Neural progenitor cell (in vitro differentiated cells): ENCODE measurements around the gene CELA3B. TPM values are rescaled to one million over a fixed set of nuclear protein-coding genes. Genes with fewer than 3 reads are reported as not detected.
A peak's percentile ranks its signal among the peaks of the same experiment; 100 is the strongest.

Source experiments
- DNase-seq: peaks from one replicate; pipeline ENCODE4 v3.0.0-alpha.2; 2016; ENCODE audit warnings: low spot score
- H2AFZ ChIP-seq: fragments of 200-600 bp; sonication (generic); replicated peaks from 2 replicates; pipeline ENCODE4 v1.6.1; 2016; ENCODE audit warnings: antibody characterized with exemption
- H3F3A ChIP-seq: fragments of 200-600 bp; sonication (generic); 2 replicates; pipeline ENCODE4 v1.6.1; 2016; ENCODE audit warnings: antibody characterized with exemption, low read depth
- H3K27ac ChIP-seq: fragments of 200-600 bp; sonication (generic); 2 replicates; pipeline ENCODE4 v1.5.1; 2016; ENCODE audit warnings: mild to moderate bottlenecking
- H3K27me3 ChIP-seq: fragments of 200-600 bp; sonication (generic); 2 replicates; pipeline ENCODE4 v1.6.1; 2016; ENCODE audit warnings: mild to moderate bottlenecking, moderate library complexity
- H3K36me3 ChIP-seq: fragments of 200-600 bp; sonication (generic); 2 replicates; pipeline ENCODE4 v1.5.1; 2016
- H3K4me1 ChIP-seq: fragments of 200-600 bp; sonication (generic); 2 replicates; pipeline ENCODE4 v1.6.1; 2016; ENCODE audit warnings: mixed run types
- H3K4me2 ChIP-seq: fragments of 200-600 bp; sonication (generic); 2 replicates; pipeline ENCODE4 v1.6.1; 2016
- H3K4me3 ChIP-seq: fragments of 200-600 bp; sonication (generic); 2 replicates; pipeline ENCODE4 v1.5.1; 2016
- H3K79me2 ChIP-seq: fragments of 200-600 bp; sonication (generic); 2 replicates; pipeline ENCODE4 v1.6.1; 2016; ENCODE audit warnings: low read depth
- H3K9ac ChIP-seq: fragments of 200-600 bp; sonication (generic); 2 replicates; pipeline ENCODE4 v1.6.1; 2016
- H3K9me3 ChIP-seq: fragments of 200-600 bp; sonication (generic); 2 replicates; pipeline ENCODE4 v1.5.1; 2016; ENCODE audit warnings: low read depth
- H4K20me1 ChIP-seq: fragments of 200-600 bp; sonication (generic); 2 replicates; pipeline ENCODE4 v1.6.1; 2016; ENCODE audit warnings: low read depth
- H3K27ac Mint-ChIP-seq: 3 replicates; pipeline ENCODE4 v1.8.0; 2021; ENCODE audit warnings: mixed read lengths
- H3K27me3 Mint-ChIP-seq: 2 replicates; pipeline ENCODE4 v1.8.0; 2022; ENCODE audit warnings: low read depth, mild to moderate bottlenecking, inconsistent platforms, moderate library complexity, mixed read lengths; ENCODE audit not compliant: insufficient read depth
- H3K36me3 Mint-ChIP-seq: 3 replicates; pipeline ENCODE4 v1.8.0; 2021; ENCODE audit warnings: mixed read lengths
- H3K4me1 Mint-ChIP-seq: 3 replicates; pipeline ENCODE4 v1.8.0; 2021; ENCODE audit warnings: mixed read lengths
- H3K4me3 Mint-ChIP-seq: 3 replicates; pipeline ENCODE4 v1.8.0; 2021; ENCODE audit warnings: mild to moderate bottlenecking, moderate library complexity, mixed read lengths
- H3K9me3 Mint-ChIP-seq: 3 replicates; pipeline ENCODE4 v1.8.0; 2020; ENCODE audit warnings: mixed read lengths
- EZH2 ChIP-seq: fragments of 200-600 bp; sonication (generic); IDR thresholded peaks from 2 replicates; pipeline ENCODE4 v1.6.1; 2017; ENCODE audit warnings: antibody characterized with exemption, mild to moderate bottlenecking, moderate library complexity
- EZH2phosphoT487 ChIP-seq: fragments of 200-600 bp; sonication (generic); IDR thresholded peaks from 2 replicates; pipeline ENCODE4 v1.6.1; 2017; ENCODE audit warnings: antibody characterized with exemption
- total RNA-seq: library from RNA; depleted of rRNA; stranded (reverse); fragments of >200 nt; gene quantifications from 2 replicates; pipeline ENCODE4 v1.2.3, GENCODE V29; 2015; ENCODE audit warnings: low replicate concordance
- TF ChIP-seq, protein P1 (sequence below): fragments of 200-600 bp; sonication (generic); IDR thresholded peaks from 2 replicates; pipeline ENCODE4 v1.5.1; 2017; ENCODE audit warnings: antibody characterized with exemption, mild to moderate bottlenecking

CELA3B gene
- total RNA-seq, 1 donor from 2014 or later, result not detected

DNA sequence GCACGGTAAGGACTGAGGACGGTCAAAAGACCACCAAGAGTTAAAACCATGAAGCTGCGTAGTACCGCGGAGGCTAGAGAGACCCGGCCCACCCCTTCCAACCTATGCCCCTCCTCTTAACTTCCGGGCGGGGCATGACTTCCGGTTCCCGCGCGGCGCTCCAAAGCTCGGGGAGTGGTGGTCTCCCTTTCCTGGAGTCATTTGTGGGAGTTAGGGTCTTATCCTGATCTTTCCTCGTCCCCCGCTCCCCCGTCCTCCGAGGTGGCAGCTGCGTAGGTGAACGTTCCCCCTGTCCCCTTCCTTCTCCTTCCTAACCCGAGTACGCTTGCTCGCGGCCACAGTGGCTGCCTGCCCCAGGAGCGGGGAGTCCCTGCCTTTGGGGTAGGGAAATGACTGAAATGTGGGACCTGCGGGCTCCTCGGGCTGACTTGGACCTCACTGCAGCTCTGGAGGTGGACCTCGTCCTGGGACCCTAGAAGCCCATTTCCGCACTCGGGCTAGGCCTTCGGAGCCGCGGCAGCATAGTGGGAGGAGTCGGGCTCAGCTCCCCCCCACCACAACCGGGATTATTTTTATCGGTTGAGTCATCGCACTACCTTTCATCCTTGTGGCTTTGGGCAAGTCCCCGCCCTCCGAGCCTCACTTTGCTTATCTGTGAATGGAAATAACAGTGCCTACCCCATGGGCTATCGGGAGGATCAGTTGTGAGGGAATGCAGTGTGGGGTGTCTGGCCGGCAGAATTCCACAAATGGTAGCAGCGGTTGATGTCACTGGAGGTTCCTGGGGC is 48.7 kb downstream of the CELA3B start:
- Histone ChIP-seq H3F3A (peaks cover 27% of the 10 kb centered on the region), H3K9me3 (no peaks in the 10 kb centered on the region), H3K4me2 (peak overlapping the region; percentile 77), H3K9ac (peak overlapping the region; percentile 73), H3K4me1 (peaks cover 3% of the 10 kb centered on the region), H3K4me3 (peak overlapping the region; percentile 81), H3K27ac (peak overlapping the region; percentile 36), H4K20me1 (peaks cover 5% of the 10 kb centered on the region), H3K79me2 (peaks cover 22% of the 10 kb centered on the region), H3K36me3 (no peaks in the 10 kb centered on the region), H3K27me3 (no peaks in the 10 kb centered on the region), H2AFZ (peak overlapping the region; percentile 80)
- peaks cover 24% of the 10 kb centered on the region for H3K4me1 Mint-ChIP-seq
- no peaks in the 10 kb centered on the region for H3K9me3 Mint-ChIP-seq
- no peak for TF ChIP-seq EZH2phosphoT487
- TF ChIP-seq EZH2, result no peak
- TF ChIP-seq, protein P1, sequence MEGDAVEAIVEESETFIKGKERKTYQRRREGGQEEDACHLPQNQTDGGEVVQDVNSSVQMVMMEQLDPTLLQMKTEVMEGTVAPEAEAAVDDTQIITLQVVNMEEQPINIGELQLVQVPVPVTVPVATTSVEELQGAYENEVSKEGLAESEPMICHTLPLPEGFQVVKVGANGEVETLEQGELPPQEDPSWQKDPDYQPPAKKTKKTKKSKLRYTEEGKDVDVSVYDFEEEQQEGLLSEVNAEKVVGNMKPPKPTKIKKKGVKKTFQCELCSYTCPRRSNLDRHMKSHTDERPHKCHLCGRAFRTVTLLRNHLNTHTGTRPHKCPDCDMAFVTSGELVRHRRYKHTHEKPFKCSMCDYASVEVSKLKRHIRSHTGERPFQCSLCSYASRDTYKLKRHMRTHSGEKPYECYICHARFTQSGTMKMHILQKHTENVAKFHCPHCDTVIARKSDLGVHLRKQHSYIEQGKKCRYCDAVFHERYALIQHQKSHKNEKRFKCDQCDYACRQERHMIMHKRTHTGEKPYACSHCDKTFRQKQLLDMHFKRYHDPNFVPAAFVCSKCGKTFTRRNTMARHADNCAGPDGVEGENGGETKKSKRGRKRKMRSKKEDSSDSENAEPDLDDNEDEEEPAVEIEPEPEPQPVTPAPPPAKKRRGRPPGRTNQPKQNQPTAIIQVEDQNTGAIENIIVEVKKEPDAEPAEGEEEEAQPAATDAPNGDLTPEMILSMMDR, result no peak
- H3K27me3 Mint-ChIP-seq, result peaks cover 6% of the 10 kb centered on the region
- H3K36me3 Mint-ChIP-seq, result peaks cover 3% of the 10 kb centered on the region
- peak overlapping the region; percentile 92 for H3K27ac Mint-ChIP-seq
- DNase-seq, result peak; percentile 92
- H3K4me3 Mint-ChIP-seq, result peak overlapping the region; percentile 94

DNA sequence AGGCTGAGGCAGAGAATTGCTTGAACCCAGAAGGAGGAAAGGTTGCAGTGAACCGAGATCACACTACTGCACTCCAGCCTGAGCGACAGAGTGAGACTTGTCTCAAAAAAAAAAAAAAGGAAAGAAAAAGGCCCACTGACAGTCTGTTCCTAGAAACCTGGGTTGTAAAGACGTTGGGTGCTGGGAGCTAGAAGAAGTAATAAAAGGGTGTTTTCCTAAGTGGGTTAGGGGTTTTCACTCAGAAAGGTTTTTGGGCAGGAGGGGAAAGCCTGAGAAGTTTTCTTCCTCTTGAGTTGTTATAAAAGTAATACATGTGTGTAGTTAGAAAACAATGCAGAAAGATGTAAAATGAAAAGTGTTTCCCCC is 50.1 kb downstream of the CELA3B start:
- no peak for TF ChIP-seq EZH2
- TF ChIP-seq, protein P1, result no peak
- no peak for TF ChIP-seq EZH2phosphoT487
- Histone ChIP-seq H3K4me2 (no peak overlapping the region), H3K9me3 (no peaks in the 10 kb centered on the region), H3K27me3 (no peaks in the 10 kb centered on the region), H3K4me3 (no peak overlapping the region), H3K4me1 (peaks cover 3% of the 10 kb centered on the region), H3K9ac (no peak overlapping the region), H3F3A (peaks cover 31% of the 10 kb centered on the region), H2AFZ (no peak overlapping the region), H4K20me1 (peaks cover 5% of the 10 kb centered on the region), H3K27ac (no peak overlapping the region), H3K79me2 (peaks cover 22% of the 10 kb centered on the region), H3K36me3 (no peaks in the 10 kb centered on the region)
- H3K36me3 Mint-ChIP-seq, result peaks cover 3% of the 10 kb centered on the region
- peaks cover 6% of the 10 kb centered on the region for H3K27me3 Mint-ChIP-seq
- peaks cover 24% of the 10 kb centered on the region for H3K4me1 Mint-ChIP-seq
- no peak overlapping the region for H3K27ac Mint-ChIP-seq
- H3K9me3 Mint-ChIP-seq, result no peaks in the 10 kb centered on the region
- peak overlapping the region; percentile 94 for H3K4me3 Mint-ChIP-seq
- no peak for DNase-seq

DNA sequence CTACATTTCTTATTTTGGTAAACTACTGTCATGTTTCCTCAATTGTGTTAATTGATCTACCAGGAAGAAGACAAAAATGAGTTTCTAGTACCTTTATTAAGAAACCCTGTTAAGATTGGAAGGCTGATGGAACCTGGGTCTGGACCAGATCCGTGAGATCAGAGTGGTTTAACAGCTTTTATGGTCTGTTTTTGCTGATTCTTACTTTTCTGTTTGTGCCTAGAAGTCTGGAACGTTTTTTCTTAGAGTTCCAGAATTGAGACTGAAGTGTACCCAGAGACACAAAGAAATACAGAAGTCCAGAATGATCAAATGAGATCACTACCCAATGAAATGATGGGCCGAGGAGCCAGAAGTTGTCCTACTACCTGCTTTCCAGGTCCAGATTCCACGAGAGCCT is 53.2 kb downstream of the CELA3B start:
- Histone ChIP-seq H3F3A (peaks cover 13% of the 10 kb centered on the region), H3K79me2 (peaks cover 22% of the 10 kb centered on the region), H4K20me1 (peaks cover 5% of the 10 kb centered on the region), H3K4me2 (no peak overlapping the region), H3K4me1 (peaks cover 3% of the 10 kb centered on the region), H3K36me3 (no peaks in the 10 kb centered on the region), H3K9me3 (no peaks in the 10 kb centered on the region), H3K27ac (no peak overlapping the region), H3K27me3 (no peaks in the 10 kb centered on the region), H3K9ac (no peak overlapping the region), H3K4me3 (no peak overlapping the region), H2AFZ (no peak overlapping the region)
- no peak for DNase-seq
- H3K4me1 Mint-ChIP-seq, result peaks cover 13% of the 10 kb centered on the region
- H3K4me3 Mint-ChIP-seq, result no peak overlapping the region
- no peak overlapping the region for H3K27ac Mint-ChIP-seq
- H3K9me3 Mint-ChIP-seq, result no peaks in the 10 kb centered on the region
- H3K27me3 Mint-ChIP-seq, result peaks cover 2% of the 10 kb centered on the region
- TF ChIP-seq, protein P1, result no peak
- TF ChIP-seq EZH2phosphoT487 (no peak), EZH2 (no peak)
- peaks cover 3% of the 10 kb centered on the region for H3K36me3 Mint-ChIP-seq
